Activated naive CD8-positive, alpha-beta T cell (primary cell): ENCODE results near the gene RUNX2.
A peak's percentile ranks its signal among the peaks of the same experiment; 100 is the strongest.

Experiments
- H3K27ac Mint-ChIP-seq: one replicate; pipeline ENCODE4 v1.8.0; 2021; ENCODE audit warnings: mixed read lengths
- H3K27me3 Mint-ChIP-seq: one replicate; pipeline ENCODE4 v1.8.0; 2021; ENCODE audit warnings: mixed read lengths
- H3K36me3 Mint-ChIP-seq: one replicate; pipeline ENCODE4 v1.8.0; 2021; ENCODE audit warnings: mixed read lengths
- H3K4me1 Mint-ChIP-seq: one replicate; pipeline ENCODE4 v1.8.0; 2021; ENCODE audit warnings: low read depth, mixed read lengths
- H3K4me3 Mint-ChIP-seq: one replicate; pipeline ENCODE4 v1.8.0; 2021; ENCODE audit warnings: mild to moderate bottlenecking, mixed read lengths
- H3K9me3 Mint-ChIP-seq: one replicate; pipeline ENCODE4 v1.8.0; 2021; ENCODE audit warnings: low read depth, mixed read lengths

RUNX2 gene

DNA sequence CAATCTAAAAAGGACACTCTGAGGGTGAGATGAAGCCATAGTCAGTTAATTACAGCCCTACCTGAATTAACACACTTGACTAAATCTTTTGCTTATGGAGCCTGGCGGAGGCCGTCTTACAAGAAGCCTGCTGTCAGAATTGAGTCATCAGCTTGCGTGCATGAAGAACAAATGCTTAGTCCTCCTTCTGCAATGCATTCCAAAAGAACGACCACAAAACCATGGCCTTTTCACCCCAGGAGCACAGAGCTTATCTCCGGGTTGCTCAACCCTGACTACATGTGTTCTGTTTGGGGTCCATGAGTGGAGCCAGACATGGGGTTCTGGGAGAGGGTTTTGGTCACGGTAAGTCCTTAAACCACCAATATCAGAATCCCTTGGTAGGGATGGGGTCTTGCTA, 369.5 kb downstream of the RUNX2 start:
- H3K4me3 Mint-ChIP-seq = no peak overlapping the region
- H3K9me3 Mint-ChIP-seq = no peaks in the 10 kb centered on the region
- no peak overlapping the region for H3K27ac Mint-ChIP-seq
- no peaks in the 10 kb centered on the region for H3K27me3 Mint-ChIP-seq
- peaks cover 1% of the 10 kb centered on the region for H3K4me1 Mint-ChIP-seq
- H3K36me3 Mint-ChIP-seq = peaks cover 4% of the 10 kb centered on the region

DNA sequence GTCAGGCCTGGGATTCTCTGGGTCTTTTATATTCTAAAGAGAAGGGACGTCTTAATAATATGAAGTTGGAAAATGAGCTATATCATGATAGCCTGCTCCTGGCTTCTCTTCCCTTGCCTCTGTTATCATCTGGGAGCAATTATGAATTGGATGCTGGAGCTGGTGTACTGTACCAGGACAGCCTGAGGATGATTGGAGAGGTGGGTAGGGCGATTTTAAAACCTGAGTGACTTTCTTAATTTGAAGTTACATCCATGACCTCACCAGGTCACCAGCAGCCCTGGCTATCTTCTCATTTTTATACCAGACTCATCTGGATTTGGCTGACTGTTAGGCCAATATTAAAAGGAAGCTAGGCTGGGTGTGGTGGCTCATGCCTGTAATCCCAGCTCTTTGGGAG, 369.9 kb downstream of the RUNX2 start:
- Mint-ChIP-seq H3K4me1 (peaks cover 5% of the 10 kb centered on the region), H3K27ac (no peak overlapping the region), H3K36me3 (peaks cover 4% of the 10 kb centered on the region), H3K9me3 (no peaks in the 10 kb centered on the region), H3K27me3 (no peaks in the 10 kb centered on the region), H3K4me3 (no peak overlapping the region)

DNA sequence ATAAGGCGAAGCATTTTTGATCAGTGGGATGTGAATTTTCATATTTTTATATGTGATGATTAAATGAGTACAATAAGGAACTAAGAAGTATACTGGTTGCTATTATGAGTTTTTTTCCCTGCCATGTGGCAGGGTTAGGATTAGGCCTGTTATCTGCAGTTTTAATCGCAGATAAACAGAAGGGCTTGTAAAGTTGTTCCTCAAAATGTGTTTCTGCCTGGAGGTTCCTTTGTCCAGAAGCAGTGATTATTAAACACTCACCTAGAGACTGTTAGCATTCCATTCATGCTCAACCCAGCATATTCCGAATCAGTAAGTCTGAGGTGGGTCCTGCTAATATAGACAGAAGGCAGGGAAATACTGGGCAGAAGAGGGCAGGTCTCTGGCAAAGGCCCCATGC, 371.5 kb downstream of the RUNX2 start:
- H3K27me3 Mint-ChIP-seq = no peaks in the 10 kb centered on the region
- peaks cover 16% of the 10 kb centered on the region for H3K4me1 Mint-ChIP-seq
- H3K36me3 Mint-ChIP-seq = peaks cover 2% of the 10 kb centered on the region
- no peak overlapping the region for H3K4me3 Mint-ChIP-seq
- H3K9me3 Mint-ChIP-seq = no peaks in the 10 kb centered on the region
- H3K27ac Mint-ChIP-seq = no peak overlapping the region

DNA sequence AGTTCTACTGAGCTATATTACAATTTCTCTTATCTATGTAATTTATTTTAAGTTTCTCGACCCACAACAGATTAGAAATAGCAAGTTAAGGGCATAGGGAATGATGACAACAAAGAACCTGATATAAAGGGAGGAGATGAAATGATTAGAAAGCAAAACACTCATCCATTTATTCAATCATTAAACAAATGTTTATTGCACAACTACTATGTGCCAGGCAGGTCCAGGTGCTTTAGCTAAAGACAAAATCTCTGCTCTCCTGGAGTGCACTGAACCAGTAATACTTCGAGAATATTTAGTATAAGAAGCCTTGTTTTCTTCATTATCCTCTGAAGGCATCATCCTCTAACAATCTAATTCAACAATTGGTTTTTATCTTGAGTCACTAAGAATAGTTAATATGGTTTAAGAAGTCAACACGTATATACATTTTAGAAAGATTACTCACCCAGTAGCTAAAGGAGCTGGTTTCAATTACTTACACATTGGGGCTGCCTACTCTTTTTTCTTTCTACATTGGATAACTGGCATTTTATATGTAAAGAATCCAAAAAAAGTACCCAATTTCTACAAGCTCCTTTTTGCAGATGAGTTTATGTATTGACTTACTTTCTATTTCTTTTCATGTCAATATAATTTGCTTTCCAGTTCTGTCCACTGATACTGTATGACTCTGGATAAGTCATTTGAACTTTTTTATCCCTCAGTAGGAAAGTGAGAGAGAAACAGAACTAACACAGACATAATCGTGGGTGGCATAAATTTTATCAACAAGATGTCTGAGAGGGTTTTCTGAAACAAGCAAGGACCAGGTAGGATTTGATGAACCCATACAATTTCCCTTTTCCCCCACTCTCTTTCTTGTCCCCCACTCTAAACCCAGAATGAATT, 375.0 kb downstream of the RUNX2 start:
- H3K9me3 Mint-ChIP-seq = no peaks in the 10 kb centered on the region
- no peaks in the 10 kb centered on the region for H3K27me3 Mint-ChIP-seq
- H3K27ac Mint-ChIP-seq = peak overlapping the region; percentile 92
- H3K36me3 Mint-ChIP-seq = no peaks in the 10 kb centered on the region
- peak overlapping the region; percentile 18 for H3K4me3 Mint-ChIP-seq
- H3K4me1 Mint-ChIP-seq = peaks cover 17% of the 10 kb centered on the region

DNA sequence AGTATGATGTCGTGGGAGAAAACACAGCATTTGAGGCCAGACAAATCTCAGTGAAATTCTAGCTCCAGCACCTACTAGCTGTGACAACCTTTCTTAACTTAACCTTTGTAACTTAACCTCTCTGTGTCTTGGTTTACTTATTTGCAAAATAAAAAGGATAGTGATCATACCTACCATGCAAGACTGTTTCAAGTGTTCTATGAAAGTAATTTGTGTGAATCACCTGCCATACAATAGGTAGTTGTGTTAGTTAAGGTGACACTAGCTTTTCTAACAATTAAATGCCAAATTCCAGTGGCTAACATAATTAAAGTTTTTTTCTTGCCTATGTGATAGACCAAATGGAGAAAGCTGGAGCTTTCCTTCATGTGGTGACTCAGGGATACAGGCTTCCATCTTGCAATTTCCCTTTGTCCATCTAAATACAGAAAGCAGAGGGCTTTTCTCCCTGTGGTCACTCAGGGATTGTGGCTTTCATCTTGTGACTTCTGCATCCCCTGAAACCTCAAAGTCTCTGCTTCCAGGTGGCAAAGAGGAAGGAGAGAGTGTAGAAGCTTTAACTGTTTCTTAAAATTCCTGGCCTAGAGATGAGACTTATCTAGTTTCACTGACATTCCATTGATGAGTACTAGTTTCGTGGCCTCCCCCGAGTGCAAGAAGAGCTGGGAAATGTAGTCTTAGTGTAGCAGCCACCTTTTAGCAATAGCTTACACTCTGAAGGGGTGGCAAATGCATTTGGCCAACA, 376.1 kb downstream of the RUNX2 start:
- H3K4me3 Mint-ChIP-seq = no peak overlapping the region
- peaks cover 20% of the 10 kb centered on the region for H3K4me1 Mint-ChIP-seq

DNA sequence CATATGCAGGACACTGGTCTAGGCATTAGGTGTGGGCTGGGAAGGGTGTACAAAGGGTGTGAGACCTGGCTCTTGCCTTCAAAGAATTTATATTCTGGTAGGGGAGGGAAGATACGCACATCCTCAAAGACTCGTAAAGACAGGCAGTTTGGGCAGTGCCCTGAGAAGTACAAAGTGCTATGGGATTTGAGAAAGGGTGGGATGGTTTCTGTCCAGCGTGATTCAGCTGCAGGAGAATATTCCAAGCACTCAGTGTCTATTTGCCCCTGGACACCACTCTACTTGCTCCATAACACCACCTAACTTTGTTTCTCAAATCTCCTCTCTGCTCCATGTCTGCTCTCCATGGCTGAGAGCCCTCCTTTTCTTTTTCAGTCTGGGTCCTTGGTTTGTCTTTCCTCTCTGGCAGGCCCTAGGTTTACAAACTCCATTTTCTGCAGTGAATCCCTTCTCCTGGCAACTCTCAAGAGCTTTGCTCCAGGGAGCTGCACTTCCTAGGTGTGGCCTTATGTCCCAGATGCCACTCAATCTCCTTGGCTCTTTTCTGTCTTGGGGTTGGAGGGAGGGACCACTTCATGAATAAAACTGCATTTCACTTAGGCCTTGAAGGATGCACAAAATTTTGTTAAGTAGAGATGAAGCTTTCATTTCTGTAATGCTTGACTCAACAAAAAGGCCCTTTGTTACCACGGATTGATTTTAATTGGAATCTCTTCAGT, 377.2 kb downstream of the RUNX2 start:
- H3K4me3 Mint-ChIP-seq = no peak overlapping the region
- H3K27ac Mint-ChIP-seq = no peak overlapping the region
- no peaks in the 10 kb centered on the region for H3K27me3 Mint-ChIP-seq

More for the DNA sequence above, 376.1 kb downstream of the RUNX2 start:
- no peaks in the 10 kb centered on the region for H3K9me3 Mint-ChIP-seq
- no peaks in the 10 kb centered on the region for H3K27me3 Mint-ChIP-seq
- H3K27ac Mint-ChIP-seq = peak overlapping the region; percentile 92
- no peaks in the 10 kb centered on the region for H3K36me3 Mint-ChIP-seq

DNA sequence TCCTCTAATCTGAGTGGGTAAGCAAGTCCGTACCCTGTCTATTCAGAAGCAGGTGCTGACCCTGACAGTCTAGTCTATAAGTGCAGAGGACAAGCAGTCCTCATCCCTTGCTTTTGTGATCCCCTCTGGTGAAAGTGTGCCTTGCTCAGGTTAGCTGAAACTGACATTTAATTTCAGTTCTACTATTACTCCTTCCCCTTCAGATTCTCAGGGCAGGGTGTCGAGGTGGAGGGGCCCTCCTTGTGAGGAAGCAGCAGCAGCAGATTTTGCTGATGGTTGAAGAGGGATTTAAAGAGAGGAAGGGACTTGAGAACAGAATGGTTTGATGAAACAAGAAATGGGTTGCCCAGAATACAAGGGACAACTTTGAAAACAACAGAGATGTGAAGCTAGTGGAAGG, 378.2 kb downstream of the RUNX2 start:
- Mint-ChIP-seq H3K36me3 (no peaks in the 10 kb centered on the region), H3K27ac (no peak overlapping the region), H3K4me3 (no peak overlapping the region), H3K9me3 (no peaks in the 10 kb centered on the region), H3K4me1 (peaks cover 40% of the 10 kb centered on the region), H3K27me3 (no peaks in the 10 kb centered on the region)

More for the DNA sequence above, 377.2 kb downstream of the RUNX2 start:
- H3K36me3 Mint-ChIP-seq = no peaks in the 10 kb centered on the region
- H3K4me1 Mint-ChIP-seq = peaks cover 30% of the 10 kb centered on the region
- H3K9me3 Mint-ChIP-seq = no peaks in the 10 kb centered on the region

DNA sequence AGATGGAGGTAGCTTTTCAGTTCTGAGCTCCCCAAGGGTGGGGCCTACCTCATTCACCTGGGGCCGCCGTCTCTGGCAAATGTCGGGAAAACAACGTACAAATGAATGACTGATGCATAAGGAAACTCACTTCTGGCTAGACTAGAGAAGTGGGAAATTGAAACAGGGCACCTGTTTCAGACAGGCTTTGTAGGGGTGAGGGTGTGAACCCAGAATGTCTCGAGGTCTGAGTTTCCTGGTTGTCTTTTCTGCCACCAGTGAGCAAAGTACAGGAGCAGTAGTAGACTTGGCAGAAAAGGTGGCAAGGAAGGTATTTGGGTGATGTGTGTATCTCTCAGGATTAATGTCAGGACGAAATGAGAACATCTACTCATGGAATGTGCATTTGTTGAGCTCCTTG, 379.0 kb downstream of the RUNX2 start:
- H3K36me3 Mint-ChIP-seq = no peaks in the 10 kb centered on the region
- H3K27ac Mint-ChIP-seq = no peak overlapping the region
- H3K4me1 Mint-ChIP-seq = peaks cover 44% of the 10 kb centered on the region
- no peaks in the 10 kb centered on the region for H3K9me3 Mint-ChIP-seq
- H3K27me3 Mint-ChIP-seq = no peaks in the 10 kb centered on the region
- no peak overlapping the region for H3K4me3 Mint-ChIP-seq

DNA sequence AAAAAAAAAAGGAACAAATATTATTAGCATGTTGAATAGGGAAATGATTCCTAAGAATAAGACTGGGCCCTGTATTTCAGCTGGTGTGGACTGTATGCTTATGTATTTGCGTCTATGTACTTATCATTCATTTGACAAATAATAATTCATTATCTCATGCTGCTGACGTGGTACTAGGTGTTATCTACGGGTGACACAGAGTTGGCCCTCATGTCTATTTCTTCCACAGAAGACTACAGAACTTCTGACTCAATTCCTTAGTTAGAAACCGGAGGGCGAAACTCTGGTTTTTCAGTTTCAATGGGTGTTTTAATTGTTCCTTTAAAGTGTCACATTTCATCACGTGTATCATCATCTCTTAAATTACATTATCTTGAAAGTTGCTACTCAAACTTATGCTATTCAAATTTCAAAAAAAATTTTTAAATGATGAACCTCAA, 381.7 kb downstream of the RUNX2 start:
- no peak overlapping the region for H3K27ac Mint-ChIP-seq
- H3K4me3 Mint-ChIP-seq = peak overlapping the region; percentile 58
- H3K36me3 Mint-ChIP-seq = no peaks in the 10 kb centered on the region
- no peaks in the 10 kb centered on the region for H3K27me3 Mint-ChIP-seq
- peaks cover 45% of the 10 kb centered on the region for H3K4me1 Mint-ChIP-seq
- H3K9me3 Mint-ChIP-seq = no peaks in the 10 kb centered on the region

DNA sequence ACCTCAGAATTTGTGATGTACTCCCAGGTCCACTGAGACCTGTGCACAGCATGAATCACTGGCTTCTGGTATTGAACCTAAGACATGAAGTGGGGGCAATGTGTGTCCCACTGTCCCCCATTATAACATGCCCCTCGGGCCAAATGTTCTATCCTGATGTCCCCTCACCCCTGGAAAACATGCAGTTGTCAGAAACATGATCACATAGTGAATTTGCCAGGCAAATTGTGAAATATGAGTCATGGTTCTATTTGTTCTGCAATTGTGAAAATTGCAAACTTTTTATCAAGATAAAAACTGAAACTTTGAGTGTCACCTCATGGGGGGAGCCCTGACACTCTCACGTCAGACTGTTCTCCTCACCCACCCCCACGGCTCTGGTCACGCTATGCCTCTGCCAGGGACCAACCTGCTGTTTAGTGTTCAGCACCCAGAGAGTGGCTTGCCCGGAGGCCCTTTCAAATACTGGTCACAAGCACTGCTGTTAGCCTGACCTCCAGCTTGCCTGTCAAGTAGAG, 382.2 kb downstream of the RUNX2 start:
- Mint-ChIP-seq H3K36me3 (no peaks in the 10 kb centered on the region), H3K27me3 (no peaks in the 10 kb centered on the region), H3K27ac (no peak overlapping the region), H3K4me3 (peak overlapping the region; percentile 58), H3K9me3 (no peaks in the 10 kb centered on the region), H3K4me1 (peaks cover 50% of the 10 kb centered on the region)

DNA sequence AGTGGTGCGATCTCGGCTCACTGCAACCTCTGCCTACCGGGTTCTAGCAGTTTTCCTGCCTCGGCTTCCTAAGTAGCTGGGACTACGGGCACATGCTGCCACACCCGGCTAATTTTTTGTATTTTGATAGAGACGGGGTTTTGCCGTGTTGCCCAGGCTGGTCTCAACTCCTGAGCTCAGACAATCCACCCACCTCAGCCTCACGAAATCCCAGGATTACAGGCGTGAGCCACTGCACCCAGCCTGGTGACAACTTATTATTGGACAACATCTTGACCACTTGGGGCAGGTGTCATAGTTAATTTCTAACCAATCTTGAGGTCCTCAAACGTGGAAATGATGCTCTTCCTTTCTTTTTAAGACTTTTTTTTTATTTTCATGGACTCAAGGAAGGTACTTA, 383.9 kb downstream of the RUNX2 start:
- H3K27ac Mint-ChIP-seq = peak overlapping the region; percentile 72
- no peaks in the 10 kb centered on the region for H3K9me3 Mint-ChIP-seq
- H3K27me3 Mint-ChIP-seq = no peaks in the 10 kb centered on the region
- H3K4me3 Mint-ChIP-seq = no peak overlapping the region
- no peaks in the 10 kb centered on the region for H3K36me3 Mint-ChIP-seq
- peaks cover 48% of the 10 kb centered on the region for H3K4me1 Mint-ChIP-seq

DNA sequence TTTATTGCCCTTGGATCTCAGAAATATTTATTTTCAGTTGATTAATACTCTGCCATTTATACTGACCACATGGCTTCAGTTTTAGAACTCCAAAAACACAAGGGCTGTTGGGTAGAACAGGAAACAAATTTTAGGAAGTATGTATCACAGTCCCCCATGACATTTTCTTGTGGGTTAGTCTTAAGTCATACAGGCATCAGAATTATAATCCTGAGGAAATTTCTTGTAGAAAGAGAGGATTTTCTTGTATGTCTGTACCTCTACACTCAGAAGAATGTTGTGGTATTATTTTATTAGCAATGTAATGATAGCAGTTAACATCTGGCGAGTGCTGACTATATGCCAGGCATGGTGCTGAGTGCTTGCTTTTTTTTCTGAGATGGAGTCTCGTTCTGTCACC, 384.7 kb downstream of the RUNX2 start:
- peak overlapping the region; percentile 97 for H3K27ac Mint-ChIP-seq
- no peaks in the 10 kb centered on the region for H3K27me3 Mint-ChIP-seq
- no peak overlapping the region for H3K4me3 Mint-ChIP-seq
- peaks cover 50% of the 10 kb centered on the region for H3K4me1 Mint-ChIP-seq
- H3K9me3 Mint-ChIP-seq = no peaks in the 10 kb centered on the region
- H3K36me3 Mint-ChIP-seq = no peaks in the 10 kb centered on the region
